Occipital lobe (tissue), 2 donors: Measurements from ENCODE around the gene EPDR1. TPM values are rescaled to one million over a fixed set of nuclear protein-coding genes. Genes with fewer than 3 reads are reported as not detected.

ENCODE experiments used
- DNase-seq: peaks from one replicate; lab custom pipeline; 2025; lab: John Stamatoyannopoulos, UW
- total RNA-seq: library from RNA; depleted of rRNA; stranded (reverse); fragments of >200 nt; gene quantifications from one replicate; pipeline ENCODE4 v1.2.3, GENCODE V29; 2014

Gene EPDR1
- 16.4 TPM for total RNA-seq

GRCh38 chr7:37920305-37920848, at the start of gene EPDR1:
Gene EPDR1 (plus strand): TSS chr7:37920640. CDS start chr7:37920940, 300 bp downstream.
- DNase-seq, result peak; percentile 74

GRCh38 chr7:37882086-37882485, 38.4 kb upstream of the EPDR1 start:
- no peak for DNase-seq

- no peak for DNase-seq
These were observed 27.1 kb upstream of the EPDR1 start for GRCh38 chr7:37893359-37893758.

- DNase-seq, result no peak
These were observed 25.8 kb upstream of the EPDR1 start for GRCh38 chr7:37894671-37895070.

GRCh38 chr7:37899712-37900247, 20.7 kb upstream of the EPDR1 start:
- DNase-seq, result no peak

GRCh38 chr7:37901236-37901827, 19.1 kb upstream of the EPDR1 start:
- no peak for DNase-seq

GRCh38 chr7:37901890-37902524, 18.4 kb upstream of the EPDR1 start:
- DNase-seq, result no peak

GRCh38 chr7:37908221-37908788, 12.1 kb upstream of the EPDR1 start:
- DNase-seq, result no peak

- DNase-seq, result no peak
These were observed 7.7 kb upstream of the EPDR1 start for GRCh38 chr7:37912756-37913155.

GRCh38 chr7:37915438-37915837, 5.0 kb upstream of the EPDR1 start:
- no peak for DNase-seq

GRCh38 chr7:37916017-37916672, 4.3 kb upstream of the EPDR1 start:
- DNase-seq, result no peak

- no peak for DNase-seq
These were observed 3.5 kb upstream of the EPDR1 start, which contains the start of gene SFRP4 for GRCh38 chr7:37916673-37917660. Gene SFRP4 (minus strand): TSS chr7:37916817. CDS start chr7:37916537, 280 bp downstream.

- DNase-seq, result no peak
These were observed 1.9 kb upstream of the EPDR1 start for GRCh38 chr7:37918526-37918925.

- DNase-seq, result no peak
These were observed 687 bp downstream of the EPDR1 start for GRCh38 chr7:37920849-37921805.

- no peak for DNase-seq
These were observed 1.4 kb downstream of the EPDR1 start for GRCh38 chr7:37921876-37922275.

GRCh38 chr7:37923996-37924395, 3.6 kb downstream of the EPDR1 start:
- DNase-seq, result no peak

- DNase-seq, result no peak
These were observed 4.1 kb downstream of the EPDR1 start for GRCh38 chr7:37924491-37925041.

- DNase-seq, result no peak
These were observed 5.2 kb downstream of the EPDR1 start for GRCh38 chr7:37925620-37926019.

- no peak for DNase-seq
These were observed 7.5 kb downstream of the EPDR1 start for GRCh38 chr7:37927773-37928444.
